ENCODE data around the gene RRP1. TPM values are rescaled to one million over a fixed set of nuclear protein-coding genes. Genes with fewer than 3 reads are reported as not detected.

Gene RRP1
- total RNA-seq, 1 donor from 2014 or later = 30.9 TPM

GRCh38 chr21:43750339-43751033, 38.9 kb upstream of the RRP1 start:
- Mint-ChIP-seq H3K9me3 (ENCODE audit: low read depth) (no peaks in the 10 kb centered on the region), H3K4me3 (ENCODE audit: low read depth) (no peak overlapping the region), H3K27ac (no peak overlapping the region), H3K4me1 (ENCODE audit: low read depth) (no peaks in the 10 kb centered on the region), H3K36me3 (ENCODE audit: insufficient read depth) (peaks cover 14% of the 10 kb centered on the region), H3K27me3 (no peaks in the 10 kb centered on the region)
- TF ChIP-seq CTCF (IDR thresholded peaks at IDR 0.05; ENCODE audit: unreplicated experiment) = no peak
- DNase-seq (ENCODE audit: low spot score, unreplicated experiment) = no peak

- DNase-seq (ENCODE audit: low spot score, unreplicated experiment) = no peak
- Mint-ChIP-seq H3K27me3 (no peaks in the 10 kb centered on the region), H3K27ac (no peak overlapping the region), H3K4me3 (ENCODE audit: low read depth) (no peak overlapping the region), H3K36me3 (ENCODE audit: insufficient read depth) (peaks cover 16% of the 10 kb centered on the region), H3K9me3 (ENCODE audit: low read depth) (no peaks in the 10 kb centered on the region), H3K4me1 (ENCODE audit: low read depth) (no peaks in the 10 kb centered on the region)
- TF ChIP-seq CTCF (IDR thresholded peaks at IDR 0.05; ENCODE audit: unreplicated experiment) = no peak
These were observed 37.3 kb upstream of the RRP1 start for GRCh38 chr21:43751955-43752591.

GRCh38 chr21:43752758-43753438, 36.5 kb upstream of the RRP1 start:
- peaks cover 16% of the 10 kb centered on the region for H3K36me3 Mint-ChIP-seq (ENCODE audit: insufficient read depth)
- no peaks in the 10 kb centered on the region for H3K4me1 Mint-ChIP-seq (ENCODE audit: low read depth)
- H3K27ac Mint-ChIP-seq = no peak overlapping the region
- TF ChIP-seq CTCF (IDR thresholded peaks at IDR 0.05; ENCODE audit: unreplicated experiment) = no peak
- no peak overlapping the region for H3K4me3 Mint-ChIP-seq (ENCODE audit: low read depth)
- H3K27me3 Mint-ChIP-seq = no peaks in the 10 kb centered on the region
- no peaks in the 10 kb centered on the region for H3K9me3 Mint-ChIP-seq (ENCODE audit: low read depth)
- no peak for DNase-seq (ENCODE audit: low spot score, unreplicated experiment)

GRCh38 chr21:43753439-43753799, 36.0 kb upstream of the RRP1 start:
- no peak for DNase-seq (ENCODE audit: low spot score, unreplicated experiment)
- Mint-ChIP-seq H3K27me3 (no peaks in the 10 kb centered on the region), H3K4me3 (ENCODE audit: low read depth) (no peak overlapping the region), H3K27ac (no peak overlapping the region), H3K9me3 (ENCODE audit: low read depth) (no peaks in the 10 kb centered on the region), H3K4me1 (ENCODE audit: low read depth) (no peaks in the 10 kb centered on the region), H3K36me3 (ENCODE audit: insufficient read depth) (peaks cover 16% of the 10 kb centered on the region)
- TF ChIP-seq CTCF (IDR thresholded peaks at IDR 0.05; ENCODE audit: unreplicated experiment) = no peak

GRCh38 chr21:43754948-43755781, 34.2 kb upstream of the RRP1 start:
- no peak for TF ChIP-seq CTCF (IDR thresholded peaks at IDR 0.05; ENCODE audit: unreplicated experiment)
- Mint-ChIP-seq H3K4me1 (ENCODE audit: low read depth) (no peaks in the 10 kb centered on the region), H3K4me3 (ENCODE audit: low read depth) (no peak overlapping the region), H3K36me3 (ENCODE audit: insufficient read depth) (peaks cover 16% of the 10 kb centered on the region), H3K27ac (no peak overlapping the region), H3K9me3 (ENCODE audit: low read depth) (no peaks in the 10 kb centered on the region), H3K27me3 (no peaks in the 10 kb centered on the region)
- DNase-seq (ENCODE audit: low spot score, unreplicated experiment) = no peak
